ENCODE results near the gene CXCR6.
"Not testable (repeated sequence)": the region's sequence is repeated elsewhere in the genome, so short reads cannot be mapped to it uniquely, and the experiment has no call there.

DNA sequence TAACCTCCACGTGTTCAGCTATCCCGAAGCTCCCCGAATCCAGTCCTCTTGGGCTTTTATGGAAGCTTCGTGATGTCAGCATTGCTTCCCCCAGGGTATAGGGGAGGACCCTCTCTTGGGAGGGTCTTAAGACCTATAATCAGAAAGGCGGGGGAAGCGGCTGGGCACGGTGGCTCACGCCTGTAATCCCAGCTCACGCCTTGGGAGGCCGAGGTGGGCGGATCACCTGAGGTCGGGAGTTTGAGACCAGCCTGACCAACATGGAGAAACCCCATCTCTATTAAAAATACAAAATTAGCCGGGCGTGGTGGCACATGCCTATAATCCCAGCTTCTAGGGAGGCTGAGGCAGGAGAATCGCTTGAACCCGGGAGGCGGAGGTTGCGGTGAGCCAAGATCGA is 54.2 kb downstream of the CXCR6 start:
- not testable (repeated sequence) for TF ChIP-seq EZH2 (IDR thresholded peaks at IDR 0.05; ENCODE audit: borderline replicate concordance, low read depth, low read length, severe bottlenecking)
- TF ChIP-seq, protein P1, sequence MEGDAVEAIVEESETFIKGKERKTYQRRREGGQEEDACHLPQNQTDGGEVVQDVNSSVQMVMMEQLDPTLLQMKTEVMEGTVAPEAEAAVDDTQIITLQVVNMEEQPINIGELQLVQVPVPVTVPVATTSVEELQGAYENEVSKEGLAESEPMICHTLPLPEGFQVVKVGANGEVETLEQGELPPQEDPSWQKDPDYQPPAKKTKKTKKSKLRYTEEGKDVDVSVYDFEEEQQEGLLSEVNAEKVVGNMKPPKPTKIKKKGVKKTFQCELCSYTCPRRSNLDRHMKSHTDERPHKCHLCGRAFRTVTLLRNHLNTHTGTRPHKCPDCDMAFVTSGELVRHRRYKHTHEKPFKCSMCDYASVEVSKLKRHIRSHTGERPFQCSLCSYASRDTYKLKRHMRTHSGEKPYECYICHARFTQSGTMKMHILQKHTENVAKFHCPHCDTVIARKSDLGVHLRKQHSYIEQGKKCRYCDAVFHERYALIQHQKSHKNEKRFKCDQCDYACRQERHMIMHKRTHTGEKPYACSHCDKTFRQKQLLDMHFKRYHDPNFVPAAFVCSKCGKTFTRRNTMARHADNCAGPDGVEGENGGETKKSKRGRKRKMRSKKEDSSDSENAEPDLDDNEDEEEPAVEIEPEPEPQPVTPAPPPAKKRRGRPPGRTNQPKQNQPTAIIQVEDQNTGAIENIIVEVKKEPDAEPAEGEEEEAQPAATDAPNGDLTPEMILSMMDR (IDR thresholded peaks at IDR 0.05; ENCODE audit: borderline replicate concordance, extremely low read depth, low read length, poor library complexity, severe bottlenecking), result not testable (repeated sequence)

All from DND-41 (cell line).